HL-60 (cell line): ENCODE measurements around the gene SDK1.

Source experiments
- DNase-seq, 2 experiments: peaks; one replicate each; pipeline ENCODE4 v3.0.0-alpha.2; 2010 to 2020; ENCODE audit warnings: low read depth in 1 of 2, low spot score in 1 of 2
- H3K27ac ChIP-seq: fragments of 250-450 bp; sonication (Bioruptor Pico); replicated peaks from 2 replicates; pipeline ENCODE4 v1.5.1; 2020; ENCODE audit warnings: mild to moderate bottlenecking, moderate library complexity
- H3K27me3 ChIP-seq: fragments of 250-450 bp; sonication (Bioruptor Pico); 2 replicates; pipeline ENCODE4 v1.5.1; 2021; ENCODE audit warnings: mild to moderate bottlenecking, moderate library complexity; ENCODE audit not compliant: insufficient read depth, poor library complexity, severe bottlenecking
- H3K4me3 ChIP-seq: replicated peaks from 2 replicates; pipeline ENCODE4 v1.5.1; 2011; ENCODE audit warnings: mild to moderate bottlenecking, control low read depth, low read length; ENCODE audit not compliant: insufficient read depth
- GABPA ChIP-seq: IDR thresholded peaks from 2 replicates; pipeline ENCODE4 v1.6.1; 2012; ENCODE audit warnings: low read depth
- POLR2AphosphoS5 ChIP-seq: IDR thresholded peaks from 2 replicates; pipeline ENCODE4 v1.6.1; 2012; ENCODE audit warnings: low read depth
- REST ChIP-seq: IDR thresholded peaks from 2 replicates; pipeline ENCODE4 v1.6.1; 2012; ENCODE audit warnings: low read depth; ENCODE audit not compliant: insufficient replicate concordance
- SPI1 ChIP-seq: IDR thresholded peaks from 2 replicates; pipeline ENCODE4 v1.6.1; 2012; ENCODE audit warnings: low read depth, mild to moderate bottlenecking, borderline replicate concordance
- TF ChIP-seq, protein P1 (sequence below): IDR thresholded peaks from one replicate; pipeline ENCODE4 v1.5.1; 2011; ENCODE audit warnings: low read length, control low read depth, inconsistent platforms; ENCODE audit not compliant: insufficient read depth

The SDK1 gene

DNA sequence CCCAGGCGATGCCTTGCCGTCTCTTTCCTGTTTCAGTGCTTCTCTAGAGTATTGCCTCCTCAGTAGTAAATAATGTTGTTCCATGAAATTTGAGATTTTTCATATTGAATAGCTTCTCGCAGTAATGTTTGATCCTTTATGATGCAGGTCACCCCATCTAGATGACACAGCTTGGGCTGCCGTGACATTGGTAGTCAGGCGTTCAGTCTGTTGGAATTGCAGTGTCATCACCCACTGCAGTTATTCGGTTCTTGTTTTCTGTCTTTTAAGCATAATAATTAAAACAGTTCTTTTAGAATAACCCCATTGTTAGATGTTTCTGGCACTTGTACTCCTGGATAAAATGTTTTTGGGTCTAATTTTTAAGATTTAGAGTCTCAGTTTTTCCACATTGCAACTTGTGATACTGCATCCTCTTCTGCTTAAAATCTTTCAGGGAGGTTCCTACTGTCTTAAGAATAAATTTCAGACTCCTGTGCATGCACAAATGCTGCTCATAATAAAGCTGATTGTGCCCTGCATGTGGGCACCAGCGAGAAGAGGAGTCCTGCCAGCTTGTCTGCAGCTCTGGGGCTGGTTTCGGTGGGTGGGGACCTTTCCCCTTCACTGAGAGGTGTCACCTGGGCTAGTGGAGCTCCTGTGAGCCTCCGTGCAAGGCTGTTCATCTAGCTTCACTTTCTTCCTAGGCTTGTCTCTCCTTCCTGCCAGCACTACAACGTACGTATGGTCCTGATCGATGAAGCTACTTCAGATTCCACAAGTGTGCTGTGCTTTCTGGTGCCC, 44.8 kb downstream of the SDK1 start:
- Histone ChIP-seq H3K27ac (no peak overlapping the region), H3K4me3 (no peak overlapping the region), H3K27me3 (no peaks in the 10 kb centered on the region)
- DNase-seq: no peak
- TF ChIP-seq REST: no peak
- no peak for TF ChIP-seq SPI1
- TF ChIP-seq POLR2AphosphoS5: no peak
- TF ChIP-seq, protein P1, sequence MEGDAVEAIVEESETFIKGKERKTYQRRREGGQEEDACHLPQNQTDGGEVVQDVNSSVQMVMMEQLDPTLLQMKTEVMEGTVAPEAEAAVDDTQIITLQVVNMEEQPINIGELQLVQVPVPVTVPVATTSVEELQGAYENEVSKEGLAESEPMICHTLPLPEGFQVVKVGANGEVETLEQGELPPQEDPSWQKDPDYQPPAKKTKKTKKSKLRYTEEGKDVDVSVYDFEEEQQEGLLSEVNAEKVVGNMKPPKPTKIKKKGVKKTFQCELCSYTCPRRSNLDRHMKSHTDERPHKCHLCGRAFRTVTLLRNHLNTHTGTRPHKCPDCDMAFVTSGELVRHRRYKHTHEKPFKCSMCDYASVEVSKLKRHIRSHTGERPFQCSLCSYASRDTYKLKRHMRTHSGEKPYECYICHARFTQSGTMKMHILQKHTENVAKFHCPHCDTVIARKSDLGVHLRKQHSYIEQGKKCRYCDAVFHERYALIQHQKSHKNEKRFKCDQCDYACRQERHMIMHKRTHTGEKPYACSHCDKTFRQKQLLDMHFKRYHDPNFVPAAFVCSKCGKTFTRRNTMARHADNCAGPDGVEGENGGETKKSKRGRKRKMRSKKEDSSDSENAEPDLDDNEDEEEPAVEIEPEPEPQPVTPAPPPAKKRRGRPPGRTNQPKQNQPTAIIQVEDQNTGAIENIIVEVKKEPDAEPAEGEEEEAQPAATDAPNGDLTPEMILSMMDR: no peak
- no peak for TF ChIP-seq GABPA

GRCh38 chr7:3349126-3349525, 48.1 kb downstream of the SDK1 start:
- Histone ChIP-seq H3K4me3 (no peak overlapping the region), H3K27me3 (no peaks in the 10 kb centered on the region), H3K27ac (no peak overlapping the region)
- TF ChIP-seq SPI1 (no peak), GABPA (no peak), REST (no peak), POLR2AphosphoS5 (no peak)
- TF ChIP-seq, protein P1: no peak
- DNase-seq: no peak

- Histone ChIP-seq H3K27me3 (no peaks in the 10 kb centered on the region), H3K27ac (no peak overlapping the region), H3K4me3 (no peak overlapping the region)
- no peak for DNase-seq
- TF ChIP-seq, protein P1: no peak
- TF ChIP-seq REST (no peak), SPI1 (no peak)
Measured at GRCh38 chr7:3356173-3356572, 55.1 kb downstream of the SDK1 start.
